Endothelial cell of umbilical vein (primary cell): Measurements from ENCODE around the gene MYO7B.
"Not testable (repeated sequence)": the region's sequence is repeated elsewhere in the genome, so short reads cannot be mapped to it uniquely, and the experiment has no call there.

Experiments
- JUN ChIP-seq: IDR thresholded peaks from 2 replicates; pipeline ENCODE4 v1.6.1; 2011; ENCODE audit warnings: borderline replicate concordance, low read depth; ENCODE audit not compliant: insufficient read length, insufficient read depth
- POLR2A ChIP-seq: IDR thresholded peaks from 2 replicates; pipeline ENCODE4 v1.6.1; 2012; ENCODE audit warnings: low read depth, mild to moderate bottlenecking, control low read depth, low read length
- POLR2AphosphoS5 ChIP-seq: IDR thresholded peaks from 2 replicates; pipeline ENCODE4 v1.6.1; 2012; ENCODE audit warnings: low read depth, mild to moderate bottlenecking, control low read depth, low read length, moderate library complexity; ENCODE audit not compliant: insufficient read depth
- TF ChIP-seq, protein P1 (sequence below), 2 donors: IDR thresholded peaks; 1 replicate in 1 of 2; 2 replicates in 1 of 2; pipeline ENCODE4 v1.5.1; 2011; ENCODE audit warnings: low read length in 2 of 2, mild to moderate bottlenecking in 2 of 2, moderate library complexity in 2 of 2, control low read depth in 1 of 2, inconsistent platforms in 1 of 2, low read depth in 1 of 2; ENCODE audit not compliant: insufficient read depth in 1 of 2; ENCODE audit errors: extremely low read depth in 1 of 2
- TF ChIP-seq, protein P2 (sequence below): IDR thresholded peaks from 2 replicates; pipeline ENCODE4 v1.6.1; 2011; ENCODE audit not compliant: insufficient read depth, insufficient read length

DNA sequence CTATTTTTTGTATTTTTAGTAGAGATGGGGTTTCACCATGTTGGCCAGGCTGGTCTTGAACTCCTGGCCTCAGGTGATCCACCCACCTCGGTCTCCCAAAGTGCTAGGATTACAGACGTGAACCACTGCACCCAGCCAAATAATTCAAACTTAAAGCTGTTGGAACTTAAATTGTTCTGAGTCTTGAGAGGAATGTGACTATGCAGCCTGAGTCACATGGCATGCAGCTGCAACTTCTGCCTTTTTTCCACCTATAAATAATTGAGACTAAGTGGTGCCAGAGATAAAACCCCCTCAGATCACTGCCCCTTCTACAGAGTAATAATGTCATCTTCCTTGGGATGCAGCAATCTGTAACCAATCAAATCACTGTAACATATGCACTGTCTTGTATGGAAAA is 6.1 kb upstream of the MYO7B start:
- not testable (repeated sequence) for TF ChIP-seq POLR2AphosphoS5, POLR2A, JUN
- TF ChIP-seq, protein P1, sequence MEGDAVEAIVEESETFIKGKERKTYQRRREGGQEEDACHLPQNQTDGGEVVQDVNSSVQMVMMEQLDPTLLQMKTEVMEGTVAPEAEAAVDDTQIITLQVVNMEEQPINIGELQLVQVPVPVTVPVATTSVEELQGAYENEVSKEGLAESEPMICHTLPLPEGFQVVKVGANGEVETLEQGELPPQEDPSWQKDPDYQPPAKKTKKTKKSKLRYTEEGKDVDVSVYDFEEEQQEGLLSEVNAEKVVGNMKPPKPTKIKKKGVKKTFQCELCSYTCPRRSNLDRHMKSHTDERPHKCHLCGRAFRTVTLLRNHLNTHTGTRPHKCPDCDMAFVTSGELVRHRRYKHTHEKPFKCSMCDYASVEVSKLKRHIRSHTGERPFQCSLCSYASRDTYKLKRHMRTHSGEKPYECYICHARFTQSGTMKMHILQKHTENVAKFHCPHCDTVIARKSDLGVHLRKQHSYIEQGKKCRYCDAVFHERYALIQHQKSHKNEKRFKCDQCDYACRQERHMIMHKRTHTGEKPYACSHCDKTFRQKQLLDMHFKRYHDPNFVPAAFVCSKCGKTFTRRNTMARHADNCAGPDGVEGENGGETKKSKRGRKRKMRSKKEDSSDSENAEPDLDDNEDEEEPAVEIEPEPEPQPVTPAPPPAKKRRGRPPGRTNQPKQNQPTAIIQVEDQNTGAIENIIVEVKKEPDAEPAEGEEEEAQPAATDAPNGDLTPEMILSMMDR (IDR thresholded peaks at IDR 0.05; ENCODE audit: extremely low read depth in 1 of 2, insufficient read depth in 1 of 2, low read depth in 1 of 2, low read length in 2 of 2): not testable (repeated sequence)
- TF ChIP-seq, protein P2, sequence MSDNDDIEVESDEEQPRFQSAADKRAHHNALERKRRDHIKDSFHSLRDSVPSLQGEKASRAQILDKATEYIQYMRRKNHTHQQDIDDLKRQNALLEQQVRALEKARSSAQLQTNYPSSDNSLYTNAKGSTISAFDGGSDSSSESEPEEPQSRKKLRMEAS: not testable (repeated sequence)
